Measurements from ENCODE around the gene CBX1.

CBX1 gene

DNA sequence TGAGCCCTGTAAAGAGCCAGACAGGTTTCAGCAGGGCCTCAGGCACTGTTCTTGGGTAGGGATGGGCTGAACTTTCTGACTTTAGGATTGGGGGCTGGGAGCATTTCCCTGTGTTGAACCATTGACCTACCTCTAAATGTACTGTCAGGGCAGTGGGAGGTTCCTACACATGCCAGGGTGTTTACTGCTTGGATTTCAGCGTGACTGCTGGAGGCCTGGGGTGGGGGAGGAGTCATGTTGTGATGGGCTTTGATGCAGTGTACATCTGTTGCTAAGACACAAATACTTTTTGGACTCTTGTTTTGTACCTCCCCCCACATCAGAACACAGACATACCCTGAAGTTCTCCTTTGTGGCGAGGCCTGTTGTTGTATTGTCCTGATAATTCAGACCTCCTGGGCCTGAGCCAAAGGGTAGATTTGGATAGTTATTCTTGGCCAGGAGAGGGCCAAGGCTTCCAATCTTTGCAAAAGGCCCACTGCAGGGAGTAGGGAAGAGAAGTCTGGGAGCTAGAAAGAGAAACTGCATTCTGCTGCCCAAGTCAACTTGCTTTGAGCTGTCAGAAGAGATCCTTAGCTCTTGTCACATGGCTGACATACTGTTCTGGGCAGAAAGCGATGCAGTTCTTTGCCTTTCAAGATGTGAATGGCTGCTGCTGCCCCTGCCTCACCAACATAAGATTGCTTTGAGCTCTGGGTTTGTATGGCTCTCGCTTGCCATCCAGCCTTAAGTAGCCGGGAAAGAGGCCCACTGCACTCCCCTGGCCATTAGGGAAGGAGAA is 49.4 kb downstream of the CBX1 start:
- peaks cover 10% of the 10 kb centered on the region for H3K4me1 ChIP-seq (ENCODE audit: control insufficient read depth, insufficient read depth, low read length)

DNA sequence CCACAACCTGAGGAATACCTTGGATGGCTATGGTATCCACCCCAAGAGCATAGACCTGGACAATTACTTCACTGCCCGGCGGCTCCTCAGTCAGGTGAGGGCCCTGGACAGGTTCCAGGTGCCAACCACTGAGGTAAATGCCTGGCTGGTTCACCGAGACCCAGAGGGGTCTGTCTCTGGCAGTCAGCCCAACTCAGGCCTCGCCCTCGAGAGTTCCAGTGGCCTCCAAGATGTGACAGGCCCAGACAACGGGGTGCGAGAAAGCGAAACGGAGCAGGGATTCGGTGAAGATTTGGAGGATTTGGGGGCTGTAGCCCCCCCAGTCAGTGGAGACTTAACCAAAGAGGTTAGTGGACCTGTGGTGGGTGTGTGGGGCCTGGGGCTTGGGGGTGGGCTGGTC is 50.0 kb downstream of the CBX1 start:
- no peaks in the 10 kb centered on the region for H3K27me3 ChIP-seq (ENCODE audit: control insufficient read depth, insufficient read depth, low read length)
- H3K4me1 ChIP-seq (ENCODE audit: control insufficient read depth, insufficient read depth, low read length), result peaks cover 8% of the 10 kb centered on the region
- no peak overlapping the region for H3K27ac ChIP-seq (ENCODE audit: low read length)
- WGBS (ENCODE audit: insufficient coverage, insufficient read length), result no CpG with 5 or more reads among the region's 10 CpGs
- peaks cover 13% of the 10 kb centered on the region; the same call in 1 of the 2 replicates for H3K36me3 ChIP-seq (ENCODE audit: control insufficient read depth, insufficient read depth, low read length)
- no peak overlapping the region for H3K4me3 ChIP-seq (ENCODE audit: low read length)
- H3K9me3 ChIP-seq (ENCODE audit: control insufficient read depth, insufficient read depth, low read length), result no peaks in the 10 kb centered on the region
- no peak for DNase-seq (ENCODE audit: low read depth, low spot score)

More for the DNA sequence above, 49.4 kb downstream of the CBX1 start:
- WGBS (ENCODE audit: insufficient coverage, insufficient read length), result no CpG with 5 or more reads among the region's 5 CpGs
- no peaks in the 10 kb centered on the region for H3K27me3 ChIP-seq (ENCODE audit: control insufficient read depth, insufficient read depth, low read length)
- H3K27ac ChIP-seq (ENCODE audit: low read length), result no peak overlapping the region
- no peak for DNase-seq (ENCODE audit: low read depth, low spot score)
- no peak overlapping the region for H3K4me3 ChIP-seq (ENCODE audit: low read length)
- H3K9me3 ChIP-seq (ENCODE audit: control insufficient read depth, insufficient read depth, low read length), result no peaks in the 10 kb centered on the region
- H3K36me3 ChIP-seq (ENCODE audit: control insufficient read depth, insufficient read depth, low read length), result peaks cover 19% of the 10 kb centered on the region

DNA sequence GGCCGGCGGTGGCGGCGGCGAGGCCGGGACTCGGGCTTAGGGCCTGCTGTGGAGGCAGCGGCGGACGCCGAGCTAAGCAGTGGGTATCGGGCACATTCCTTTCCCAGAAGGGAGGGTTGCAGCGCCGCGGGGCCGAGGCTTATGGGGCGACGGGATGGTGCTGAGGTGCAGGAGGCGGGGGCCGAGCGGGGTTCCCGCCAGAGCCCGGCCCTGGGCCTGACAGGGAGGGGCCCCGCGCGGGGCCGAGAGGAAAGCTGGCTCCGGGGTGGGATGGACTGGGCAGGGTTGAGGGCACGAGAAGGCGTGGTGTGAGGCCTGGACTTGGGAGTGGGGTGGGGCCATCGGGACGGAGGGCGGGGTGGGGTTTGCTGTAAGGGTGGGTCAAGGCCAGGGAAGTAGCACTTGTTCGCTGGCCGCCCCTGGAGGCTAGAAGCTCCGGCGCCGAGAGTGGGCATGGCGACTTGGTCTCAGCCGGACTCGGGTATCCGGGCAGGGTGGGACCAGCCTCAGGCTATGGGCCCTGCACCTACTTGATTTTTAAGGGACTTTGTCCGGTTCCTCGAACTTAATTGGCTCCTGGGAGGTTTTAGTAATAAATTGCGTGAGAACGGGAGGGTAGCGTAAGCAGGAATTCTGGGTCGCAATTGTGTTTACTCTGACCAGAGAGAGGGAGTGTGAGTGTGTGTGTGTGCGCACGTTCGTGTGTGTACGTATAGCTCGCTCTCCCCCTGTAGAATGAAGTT is 52.7 kb downstream of the CBX1 start:
- peaks cover 11% of the 10 kb centered on the region; the same call in 1 of the 2 replicates for H3K36me3 ChIP-seq (ENCODE audit: control insufficient read depth, insufficient read depth, low read length)
- H3K27ac ChIP-seq (ENCODE audit: low read length), result no peak overlapping the region
- H3K27me3 ChIP-seq (ENCODE audit: control insufficient read depth, insufficient read depth, low read length), result no peaks in the 10 kb centered on the region
- H3K4me1 ChIP-seq (ENCODE audit: control insufficient read depth, insufficient read depth, low read length), result 0 out of 2 replicates have a peak, but pooled peaks cover 3% of the 10 kb centered on the region
- peak overlapping the region; percentile 84 for H3K4me3 ChIP-seq (ENCODE audit: low read length)
- no peaks in the 10 kb centered on the region for H3K9me3 ChIP-seq (ENCODE audit: control insufficient read depth, insufficient read depth, low read length)
- no CpG with 5 or more reads among the region's 53 CpGs for WGBS (ENCODE audit: insufficient coverage, insufficient read length)
- DNase-seq (ENCODE audit: low read depth, low spot score), result no peak

DNA sequence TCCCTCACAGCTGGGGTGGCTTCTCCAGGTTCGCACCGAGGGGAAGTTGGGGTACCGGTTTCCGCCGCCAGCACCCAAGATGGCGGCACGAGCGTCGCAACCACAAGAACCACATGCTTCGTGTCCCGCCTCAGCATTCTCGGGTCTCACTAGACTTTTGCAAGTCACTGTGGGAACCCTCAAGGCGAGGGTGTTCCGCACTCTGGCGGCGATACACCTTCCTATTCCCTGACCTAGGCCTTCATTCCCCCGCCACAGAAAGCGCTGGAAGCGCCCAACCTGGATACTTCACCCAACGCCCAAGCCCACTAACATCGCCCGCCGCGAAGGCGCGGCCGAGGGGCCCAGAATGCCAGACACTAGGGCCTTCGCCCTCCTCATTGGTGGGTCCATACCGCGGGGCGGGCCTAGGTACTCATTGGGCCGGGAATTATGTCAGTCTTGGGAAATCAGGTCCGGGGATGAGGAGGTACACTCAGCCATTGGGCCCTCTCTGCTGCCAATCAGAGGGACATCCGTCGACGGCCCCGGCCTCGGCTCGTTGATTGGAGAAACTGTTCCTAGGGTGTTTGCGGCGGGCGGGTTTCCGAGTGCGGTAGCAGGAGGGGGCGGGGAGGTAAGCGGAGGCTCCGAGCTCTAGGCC is 53.4 kb downstream of the CBX1 start, which contains the start of gene NFE2L1:
NFE2L1 (plus strand) TSS at position 619 of the 643 bp plus-strand sequence. CDS start 2,760 bp downstream, outside the sequence.
- DNase-seq (ENCODE audit: low read depth, low spot score), result peak; percentile 99
- no CpG with 5 or more reads among the region's 47 CpGs for WGBS (ENCODE audit: insufficient coverage, insufficient read length)
- Histone ChIP-seq H3K4me1 (ENCODE audit: control insufficient read depth, insufficient read depth, low read length) (no peaks in the 10 kb centered on the region), H3K27ac (ENCODE audit: low read length) (no peak within 1 kb of the TSS), H3K27me3 (ENCODE audit: control insufficient read depth, insufficient read depth, low read length) (no peaks in the 10 kb centered on the region), H3K36me3 (ENCODE audit: control insufficient read depth, insufficient read depth, low read length) (peaks cover 11% of the 10 kb centered on the region; the same call in 1 of the 2 replicates), H3K4me3 (ENCODE audit: low read length) (peak within 1 kb of the TSS; percentile 84), H3K9me3 (ENCODE audit: control insufficient read depth, insufficient read depth, low read length) (no peaks in the 10 kb centered on the region)

DNA sequence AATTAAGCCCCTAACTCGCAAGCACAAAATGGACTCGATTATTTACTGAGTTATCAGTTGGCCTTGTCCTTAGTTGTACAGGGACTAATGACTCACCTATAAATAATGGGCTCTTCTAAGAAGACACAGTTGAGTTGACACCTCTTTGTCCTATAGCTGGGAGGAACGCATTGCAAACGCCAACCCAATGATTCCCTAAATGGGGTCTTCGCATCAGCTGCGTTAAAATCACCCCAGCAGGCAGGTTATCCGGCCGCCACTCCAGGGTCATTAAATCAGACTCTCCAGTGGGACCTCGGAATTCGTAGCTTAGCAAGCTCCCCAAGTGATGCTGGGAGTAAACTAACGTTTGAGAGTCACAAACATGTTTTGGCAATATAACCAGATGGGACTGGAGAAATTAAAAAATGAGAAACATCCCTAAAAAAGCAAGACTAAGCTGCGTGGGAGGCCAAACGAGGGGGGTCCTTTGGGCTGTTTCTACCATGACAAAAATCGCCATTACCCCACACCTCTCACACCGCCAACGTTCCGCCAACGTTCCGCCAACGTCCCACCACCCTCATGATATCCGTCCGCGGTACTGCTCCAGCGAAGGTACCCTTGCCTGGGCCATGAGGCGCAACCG is 54.1 kb downstream of the CBX1 start:
- no peaks in the 10 kb centered on the region for H3K4me1 ChIP-seq (ENCODE audit: control insufficient read depth, insufficient read depth, low read length)
- whole genome bisulfite sequencing (ENCODE audit: insufficient coverage, insufficient read length), result no CpG with 5 or more reads among the region's 26 CpGs
- peaks cover 9% of the 10 kb centered on the region; the same call in 1 of the 2 replicates for H3K36me3 ChIP-seq (ENCODE audit: control insufficient read depth, insufficient read depth, low read length)
- H3K4me3 ChIP-seq (ENCODE audit: low read length), result peak overlapping the region; percentile 44; the same call in 1 of the 2 replicates
- no peak overlapping the region for H3K27ac ChIP-seq (ENCODE audit: low read length)
- H3K27me3 ChIP-seq (ENCODE audit: control insufficient read depth, insufficient read depth, low read length), result no peaks in the 10 kb centered on the region
- no peaks in the 10 kb centered on the region for H3K9me3 ChIP-seq (ENCODE audit: control insufficient read depth, insufficient read depth, low read length)
- no peak for DNase-seq (ENCODE audit: low read depth, low spot score)

DNA sequence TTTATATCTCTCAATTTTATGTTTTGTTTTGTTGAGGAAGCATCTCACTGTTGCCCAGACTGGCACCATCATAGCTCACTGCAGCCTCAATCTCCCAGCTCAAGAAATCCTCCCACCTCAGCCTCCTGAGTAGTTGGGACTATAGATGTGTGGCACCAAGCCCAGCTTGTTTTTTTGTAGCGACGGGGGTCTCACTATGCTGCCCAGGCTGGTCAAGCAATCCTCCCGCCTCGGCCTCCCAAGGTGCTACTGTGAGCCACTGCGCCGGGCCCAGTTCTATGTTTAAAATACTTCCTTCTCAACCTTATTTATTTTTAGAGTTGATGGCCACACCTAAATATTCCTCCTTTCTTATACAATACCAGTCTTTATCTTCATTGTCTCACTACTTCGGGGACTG is 55.0 kb downstream of the CBX1 start:
- Histone ChIP-seq H3K9me3 (ENCODE audit: control insufficient read depth, insufficient read depth, low read length) (no peaks in the 10 kb centered on the region), H3K4me3 (ENCODE audit: low read length) (no peak overlapping the region), H3K27ac (ENCODE audit: low read length) (no peak overlapping the region), H3K36me3 (ENCODE audit: control insufficient read depth, insufficient read depth, low read length) (peaks cover 5% of the 10 kb centered on the region; the same call in 1 of the 2 replicates), H3K4me1 (ENCODE audit: control insufficient read depth, insufficient read depth, low read length) (no peaks in the 10 kb centered on the region), H3K27me3 (ENCODE audit: control insufficient read depth, insufficient read depth, low read length) (no peaks in the 10 kb centered on the region)
- no peak for DNase-seq (ENCODE audit: low read depth, low spot score)
- whole genome bisulfite sequencing (ENCODE audit: insufficient coverage, insufficient read length), result no CpG with 5 or more reads among the region's 7 CpGs

DNA sequence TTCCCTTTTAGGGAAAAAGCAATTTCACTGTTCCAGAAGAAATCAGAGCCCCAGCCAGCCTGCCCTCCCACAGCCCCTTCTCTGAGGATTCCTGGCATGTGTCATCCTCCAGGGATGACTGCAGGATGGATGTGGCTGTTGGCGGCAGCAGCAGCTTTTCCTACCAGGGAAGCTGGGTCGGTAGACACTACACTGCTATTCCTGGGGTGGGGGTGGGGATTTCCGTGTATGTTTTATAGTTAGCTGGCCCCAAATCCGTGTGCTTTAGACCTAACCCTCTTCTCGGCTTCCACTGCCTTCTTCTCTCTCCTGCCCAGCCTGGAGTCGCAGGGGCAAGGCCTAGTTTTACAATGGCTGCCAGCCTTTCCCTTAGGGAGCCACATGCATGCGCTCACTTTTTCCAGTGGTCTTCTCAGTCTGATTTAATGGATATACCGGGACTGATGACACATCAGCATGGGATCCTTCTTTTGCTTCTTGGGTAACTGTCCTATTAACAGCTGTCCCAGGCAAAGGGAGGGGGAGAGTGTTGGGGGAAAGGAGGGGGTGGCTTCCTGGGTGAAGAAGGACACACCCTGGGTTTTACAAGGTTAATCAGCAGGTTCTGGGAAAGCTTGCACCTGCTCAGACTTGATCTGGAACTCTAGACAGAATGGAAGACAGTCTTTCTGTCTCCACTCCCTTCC is 55.8 kb downstream of the CBX1 start:
- H3K9me3 ChIP-seq (ENCODE audit: control insufficient read depth, insufficient read depth, low read length), result no peaks in the 10 kb centered on the region
- no CpG with 5 or more reads among the region's 8 CpGs for WGBS (ENCODE audit: insufficient coverage, insufficient read length)
- no peak overlapping the region for H3K4me3 ChIP-seq (ENCODE audit: low read length)
- H3K36me3 ChIP-seq (ENCODE audit: control insufficient read depth, insufficient read depth, low read length), result no peaks in the 10 kb centered on the region
- no peak overlapping the region for H3K27ac ChIP-seq (ENCODE audit: low read length)
- DNase-seq (ENCODE audit: low read depth, low spot score), result no peak
- H3K27me3 ChIP-seq (ENCODE audit: control insufficient read depth, insufficient read depth, low read length), result no peaks in the 10 kb centered on the region
- no peaks in the 10 kb centered on the region for H3K4me1 ChIP-seq (ENCODE audit: control insufficient read depth, insufficient read depth, low read length)

DNA sequence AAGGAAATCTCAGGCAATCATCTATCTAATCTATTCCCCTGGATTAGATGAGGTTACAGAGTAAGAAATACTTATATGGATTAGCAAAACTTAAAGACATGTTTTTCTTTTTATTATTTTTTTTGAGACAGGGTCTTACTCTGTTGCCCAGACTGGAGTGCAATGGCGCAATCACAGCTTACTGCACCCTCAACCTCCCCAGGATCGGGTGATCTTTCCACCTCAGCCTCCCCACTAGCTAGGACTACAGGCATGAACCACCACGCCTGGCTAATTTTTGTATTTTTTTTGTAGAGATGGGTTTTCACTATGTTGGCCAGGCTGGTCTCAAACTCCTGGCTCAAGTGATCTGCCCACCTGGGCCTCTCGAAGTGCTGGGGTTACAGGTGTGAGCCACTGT is 56.4 kb downstream of the CBX1 start:
- H3K4me1 ChIP-seq (ENCODE audit: control insufficient read depth, insufficient read depth, low read length), result no peaks in the 10 kb centered on the region
- no peak for DNase-seq (ENCODE audit: low read depth, low spot score)
- H3K27ac ChIP-seq (ENCODE audit: low read length), result no peak overlapping the region
- WGBS (ENCODE audit: insufficient coverage, insufficient read length), result no CpG with 5 or more reads among the region's 4 CpGs
- no peaks in the 10 kb centered on the region for H3K36me3 ChIP-seq (ENCODE audit: control insufficient read depth, insufficient read depth, low read length)
- H3K9me3 ChIP-seq (ENCODE audit: control insufficient read depth, insufficient read depth, low read length), result no peaks in the 10 kb centered on the region
- no peak overlapping the region for H3K4me3 ChIP-seq (ENCODE audit: low read length)
- H3K27me3 ChIP-seq (ENCODE audit: control insufficient read depth, insufficient read depth, low read length), result no peaks in the 10 kb centered on the region

DNA sequence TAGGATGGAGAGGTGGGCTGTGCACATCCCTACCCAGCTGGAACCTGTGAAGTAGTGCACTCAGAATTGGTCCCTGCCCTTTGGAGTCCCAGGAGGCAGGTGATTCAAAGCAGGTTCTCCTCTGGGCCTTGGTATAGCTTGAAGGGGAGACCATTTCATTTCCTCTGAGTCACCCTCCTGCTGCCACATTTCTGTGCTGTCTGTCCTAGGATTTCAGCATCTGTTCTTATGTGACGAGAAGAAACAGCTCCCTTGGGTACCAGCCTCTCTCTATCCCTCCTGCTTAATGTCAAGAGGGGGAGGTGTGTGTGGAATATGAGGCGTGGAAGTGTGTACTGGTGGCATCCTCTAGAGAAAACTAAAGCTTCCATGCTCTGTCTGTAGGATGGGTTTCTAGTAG is 58.1 kb downstream of the CBX1 start:
- WGBS (ENCODE audit: insufficient coverage, insufficient read length), result no CpG with 5 or more reads among the region's 2 CpGs
- no peak for DNase-seq (ENCODE audit: low read depth, low spot score)
- no peak overlapping the region for H3K4me3 ChIP-seq (ENCODE audit: low read length)
- no peaks in the 10 kb centered on the region for H3K9me3 ChIP-seq (ENCODE audit: control insufficient read depth, insufficient read depth, low read length)
- H3K27me3 ChIP-seq (ENCODE audit: control insufficient read depth, insufficient read depth, low read length), result peaks cover 4% of the 10 kb centered on the region; the same call in 1 of the 2 replicates
- H3K4me1 ChIP-seq (ENCODE audit: control insufficient read depth, insufficient read depth, low read length), result no peaks in the 10 kb centered on the region
- no peak overlapping the region for H3K27ac ChIP-seq (ENCODE audit: low read length)
- H3K36me3 ChIP-seq (ENCODE audit: control insufficient read depth, insufficient read depth, low read length), result no peaks in the 10 kb centered on the region

Measured in iPS DF 6.9 (cell line).